GM12892 (cell line): ENCODE data around the gene FGF13.

ENCODE experiments used
- POLR2A ChIP-seq: IDR thresholded peaks from 2 replicates; pipeline ENCODE4 v1.6.1; 2011; ENCODE audit warnings: low read depth, low read length, control low read depth
- POLR2AphosphoS5 ChIP-seq: IDR thresholded peaks from 2 replicates; pipeline ENCODE4 v1.6.1; 2011; ENCODE audit warnings: low read depth, low read length, control low read depth

GRCh38 chrX:138723301-138723700 is 11.8 kb upstream of the FGF13 start:
- TF ChIP-seq POLR2AphosphoS5 = no peak
- TF ChIP-seq POLR2A = no peak
